UCSD-AML1 (cell line): ENCODE measurements around the gene INHA.

Source experiments
- DNase-seq: peaks from one replicate; lab custom pipeline; 2025; ENCODE audit not compliant: unreplicated experiment; lab: John Stamatoyannopoulos, UW

Gene INHA

DNA sequence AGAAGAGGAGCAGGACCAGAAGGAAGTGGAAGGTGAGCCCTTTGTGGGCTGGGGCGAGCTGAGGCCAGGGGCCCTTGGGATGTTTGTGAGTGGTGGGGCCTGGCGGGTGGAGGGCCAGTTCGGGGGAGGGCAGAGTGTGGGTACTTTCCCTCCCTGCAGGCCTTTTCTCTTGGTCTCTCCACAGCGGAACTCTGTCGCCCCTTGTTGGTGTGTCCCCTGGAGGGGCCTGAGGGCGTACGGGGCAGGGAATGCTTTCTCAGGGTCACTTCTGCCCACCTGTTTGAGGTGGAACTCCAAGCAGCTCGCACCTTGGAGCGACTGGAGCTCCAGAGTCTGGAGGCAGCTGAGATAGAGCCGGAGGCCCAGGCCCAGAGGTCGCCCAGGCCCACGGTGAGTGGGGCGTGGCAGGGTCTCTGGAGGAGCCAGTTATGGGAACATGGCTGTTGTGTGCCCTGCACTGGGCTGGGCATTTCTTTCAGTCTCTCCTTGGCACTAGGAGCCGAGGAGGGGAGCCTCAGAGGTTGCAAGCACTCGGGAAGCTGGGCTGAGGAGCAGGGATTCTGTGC lies 36.4 kb downstream of the INHA start:
- DNase-seq = no peak

GRCh38 chr2:219609149-219609750 lies 37.1 kb downstream of the INHA start:
- no peak for DNase-seq

- DNase-seq = no peak
Measured at GRCh38 chr2:219611306-219611705, 39.2 kb downstream of the INHA start.

- no peak for DNase-seq
Measured at GRCh38 chr2:219611866-219612576, 39.9 kb downstream of the INHA start.

- DNase-seq = no peak
Measured at GRCh38 chr2:219612577-219613286, 40.6 kb downstream of the INHA start.

DNA sequence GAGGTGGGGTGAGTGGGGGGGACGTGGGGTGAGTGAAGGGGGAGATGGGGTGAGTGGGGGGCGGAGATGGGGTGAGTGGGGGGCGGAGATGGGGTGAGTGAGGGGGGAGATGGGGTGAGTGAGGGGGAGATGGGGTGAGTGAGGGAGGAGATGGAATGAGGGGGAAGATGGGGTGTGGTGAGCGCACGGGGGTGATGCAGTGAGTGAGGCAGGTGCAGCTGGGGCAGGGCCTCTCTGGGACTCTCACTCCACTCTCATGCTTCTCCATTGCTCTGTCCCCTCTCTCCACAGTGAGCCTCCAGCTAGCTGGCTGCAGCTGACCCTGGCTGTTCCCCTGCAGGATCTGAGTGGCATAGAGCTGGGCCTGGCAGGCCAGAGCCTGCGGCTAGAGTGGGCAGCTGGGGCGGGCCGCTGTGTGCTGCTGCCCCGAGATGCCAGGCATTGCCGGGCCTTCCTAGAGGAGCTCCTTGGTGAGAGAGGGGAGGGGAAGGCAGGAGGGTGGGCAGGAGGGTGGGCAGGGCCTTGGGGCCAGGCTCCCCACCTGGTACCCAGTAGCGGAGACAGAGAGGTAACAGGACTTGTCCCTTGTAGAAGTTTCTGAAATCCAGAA lies 41.5 kb downstream of the INHA start:
- DNase-seq = no peak

DNA sequence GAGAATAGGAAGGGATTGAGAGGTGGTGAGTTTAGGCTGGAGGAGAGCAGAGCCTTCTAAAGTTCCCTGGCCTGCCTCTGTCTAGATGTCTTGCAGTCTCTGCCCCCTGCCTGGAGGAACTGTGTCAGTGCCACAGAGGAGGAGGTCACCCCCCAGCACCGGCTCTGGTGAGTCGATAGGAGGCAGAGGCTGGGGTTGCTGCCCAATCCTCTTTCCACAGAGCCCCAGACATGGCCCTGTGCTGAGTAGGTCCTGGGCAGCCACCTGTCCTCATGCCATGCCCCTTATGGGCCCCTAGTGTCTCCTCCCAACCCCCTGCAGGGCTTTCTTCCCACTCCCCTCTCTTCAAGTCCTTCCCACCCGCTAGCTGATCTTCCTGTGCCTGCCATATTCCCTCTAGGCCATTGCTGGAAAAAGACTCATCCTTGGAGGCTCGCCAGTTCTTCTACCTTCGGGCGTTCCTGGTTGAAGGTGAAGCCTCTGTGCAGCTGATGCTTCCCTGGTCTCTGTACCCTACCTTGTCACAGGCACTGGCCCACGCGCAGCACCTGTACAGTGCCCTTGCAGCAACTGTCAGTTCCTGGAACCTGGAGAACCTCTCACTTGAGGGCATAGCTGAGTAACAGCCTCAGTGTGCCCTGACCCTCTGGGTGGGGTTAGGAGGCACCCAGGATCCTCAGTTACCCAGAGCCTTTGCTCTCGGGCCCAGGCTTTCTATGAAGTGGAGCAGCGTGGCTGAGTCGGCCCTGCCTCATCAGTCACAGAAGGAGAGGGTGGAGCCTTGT lies 42.2 kb downstream of the INHA start:
- DNase-seq = no peak

DNA sequence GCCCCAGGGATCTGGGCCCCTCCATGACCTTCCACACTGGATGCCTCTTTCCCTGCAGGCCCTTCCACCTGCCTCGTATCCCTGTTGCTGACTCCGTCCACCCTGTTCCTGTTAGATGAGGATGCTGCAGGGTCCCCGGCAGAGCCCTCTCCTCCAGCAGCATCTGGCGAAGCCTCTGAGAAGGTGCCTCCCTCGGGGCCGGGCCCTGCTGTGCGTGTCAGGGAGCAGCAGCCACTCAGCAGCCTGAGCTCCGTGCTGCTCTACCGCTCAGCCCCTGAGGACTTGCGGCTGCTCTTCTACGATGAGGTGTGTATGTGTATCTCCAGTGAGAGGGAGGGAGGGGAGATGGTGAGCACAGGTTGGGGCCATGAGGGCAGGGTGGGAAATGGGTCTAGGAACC lies 42.9 kb downstream of the INHA start:
- DNase-seq = no peak

GRCh38 chr2:219615894-219616293 lies 43.8 kb downstream of the INHA start:
- no peak for DNase-seq

DNA sequence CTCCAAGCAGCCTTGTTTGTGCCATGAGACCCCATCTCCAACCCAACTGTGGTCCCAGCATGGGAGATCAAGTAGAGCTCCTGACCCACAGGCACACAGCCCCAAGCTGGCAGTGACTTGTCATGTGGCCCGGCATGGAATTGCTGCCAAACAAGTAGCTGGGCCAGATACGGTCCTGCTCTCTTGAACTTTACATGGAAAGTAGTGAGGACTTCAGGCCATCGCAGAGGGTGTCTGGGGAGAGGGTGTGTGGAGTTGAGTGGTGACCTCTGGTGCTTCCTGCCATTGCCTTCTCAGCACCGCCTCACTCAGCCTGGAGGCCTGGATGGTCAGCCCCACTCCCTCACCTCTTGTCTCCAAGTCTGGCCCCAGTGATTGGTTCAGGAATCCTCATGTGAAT lies 44.4 kb downstream of the INHA start:
- no peak for DNase-seq

DNA sequence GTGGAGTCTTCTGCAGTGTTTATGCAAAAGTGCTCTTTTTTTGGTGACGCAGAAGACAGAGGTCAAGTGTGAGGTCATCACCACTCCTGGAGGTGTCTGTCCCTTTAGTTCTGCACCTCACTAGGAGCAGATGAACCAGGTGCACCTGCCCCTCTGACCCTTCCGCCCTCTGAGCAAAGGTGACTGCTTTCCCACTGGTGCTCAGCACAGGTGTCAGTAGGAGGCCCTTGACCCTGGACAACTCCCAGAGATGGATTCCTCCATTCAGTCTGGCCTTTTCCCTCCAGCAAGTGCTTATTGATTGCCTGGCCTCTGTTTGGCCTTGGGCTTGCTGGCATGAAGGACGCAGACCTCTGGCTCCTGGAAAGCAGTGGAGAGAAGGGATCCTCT lies 46.6 kb downstream of the INHA start:
- no peak for DNase-seq

GRCh38 chr2:219619235-219619634 lies 47.1 kb downstream of the INHA start:
- DNase-seq = no peak

- no peak for DNase-seq
Measured at GRCh38 chr2:219620546-219620945, 48.4 kb downstream of the INHA start.

DNA sequence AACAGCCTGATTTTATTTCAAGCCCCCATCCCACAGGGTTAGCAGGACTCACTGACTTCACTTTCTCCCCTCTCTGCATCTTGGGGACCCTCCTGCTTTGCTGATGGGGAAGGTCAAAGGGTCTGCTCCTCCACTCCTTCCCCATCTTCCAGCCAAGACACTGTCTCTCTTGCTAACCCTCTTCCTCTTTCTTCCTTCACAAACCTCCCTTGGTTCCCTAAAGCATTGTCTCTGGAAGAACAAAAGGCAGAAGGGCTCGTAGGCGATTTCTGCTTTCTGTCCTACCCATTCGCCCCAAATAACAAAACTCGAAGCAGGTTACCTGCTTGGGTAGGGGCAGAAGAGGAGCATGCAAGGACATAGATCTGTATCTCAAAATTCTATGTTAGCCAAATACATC lies 49.8 kb downstream of the INHA start:
- no peak for DNase-seq

GRCh38 chr2:219622472-219622871 lies 50.4 kb downstream of the INHA start:
- no peak for DNase-seq

DNA sequence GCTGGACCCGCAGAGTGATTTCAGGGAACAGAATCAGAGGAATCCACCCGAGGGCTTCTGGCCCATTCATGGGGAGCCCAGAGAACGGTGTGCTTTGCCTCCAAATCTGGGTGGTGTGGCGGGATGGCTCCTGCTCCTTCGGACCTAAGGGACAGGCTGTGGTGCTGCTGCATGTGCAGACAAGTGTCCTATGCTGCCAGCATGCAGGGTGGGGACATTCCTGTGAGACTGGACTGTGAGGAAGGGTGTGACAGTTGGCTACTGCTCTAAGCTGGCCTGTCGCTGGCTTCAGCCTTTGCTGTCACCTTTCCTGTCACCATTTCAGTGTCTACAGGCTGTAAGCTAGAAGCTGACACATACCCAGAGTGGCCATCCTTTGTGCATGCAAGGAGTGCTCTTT lies 52.5 kb downstream of the INHA start:
- DNase-seq = no peak

DNA sequence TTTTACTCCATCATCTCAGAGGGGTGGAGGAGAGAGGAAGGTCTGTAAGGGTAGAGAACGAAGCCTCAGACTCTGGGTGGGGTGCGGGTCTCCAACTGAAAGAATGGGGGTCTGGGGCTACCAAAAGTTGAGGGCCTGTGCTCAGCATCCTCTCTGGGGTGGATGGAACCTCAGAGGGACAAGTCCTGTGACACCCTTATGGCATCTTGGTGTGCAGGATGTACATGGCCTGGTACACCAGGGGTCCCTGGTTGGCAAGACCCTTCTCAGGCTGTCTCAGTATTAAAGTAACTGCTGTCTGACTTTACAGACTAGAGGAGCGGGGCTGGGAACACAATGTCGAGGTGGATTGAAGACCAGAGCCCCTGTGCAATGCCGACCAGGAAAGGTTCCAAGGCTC lies 53.1 kb downstream of the INHA start:
- DNase-seq = no peak
